ENCODE data around the gene ZDHHC1. TPM values are rescaled to one million over a fixed set of nuclear protein-coding genes. Genes with fewer than 3 reads are reported as not detected.

The ZDHHC1 gene
- total RNA-seq, 4 donors from 2014 or later = 11.6 to 27.5 (median 20.8) TPM

DNA sequence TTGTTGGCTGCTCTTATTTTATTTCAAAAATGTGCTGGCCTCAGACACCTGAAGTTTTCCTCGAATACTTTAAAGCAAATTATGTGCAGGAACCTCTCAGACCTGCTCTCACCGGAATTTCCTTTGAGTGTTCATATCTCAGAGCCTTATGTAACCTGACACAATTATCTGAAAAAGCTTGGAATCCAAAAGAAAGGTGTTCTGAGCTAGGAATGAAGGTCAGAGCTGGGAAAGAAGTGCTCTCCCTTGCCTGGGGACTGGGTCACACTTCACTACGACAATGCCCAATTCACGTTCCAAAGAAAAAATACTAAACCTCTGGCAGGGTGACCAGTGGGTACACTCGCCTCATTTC, 8.0 kb upstream of the ZDHHC1 start:
- WGBS = 76% methylated on average over 5 of the region's 5 CpGs
- H3K9me3 ChIP-seq = no peaks in the 10 kb centered on the region
- H3K4me1 ChIP-seq = peaks cover 0 to 11% (median 9%) of the 10 kb centered on the region in 4 donors
- H3K36me3 ChIP-seq = no peaks in the 10 kb centered on the region
- H3K27ac ChIP-seq (replicated peaks in 1 of 4) = no peak overlapping the region
- TF ChIP-seq, protein P1, sequence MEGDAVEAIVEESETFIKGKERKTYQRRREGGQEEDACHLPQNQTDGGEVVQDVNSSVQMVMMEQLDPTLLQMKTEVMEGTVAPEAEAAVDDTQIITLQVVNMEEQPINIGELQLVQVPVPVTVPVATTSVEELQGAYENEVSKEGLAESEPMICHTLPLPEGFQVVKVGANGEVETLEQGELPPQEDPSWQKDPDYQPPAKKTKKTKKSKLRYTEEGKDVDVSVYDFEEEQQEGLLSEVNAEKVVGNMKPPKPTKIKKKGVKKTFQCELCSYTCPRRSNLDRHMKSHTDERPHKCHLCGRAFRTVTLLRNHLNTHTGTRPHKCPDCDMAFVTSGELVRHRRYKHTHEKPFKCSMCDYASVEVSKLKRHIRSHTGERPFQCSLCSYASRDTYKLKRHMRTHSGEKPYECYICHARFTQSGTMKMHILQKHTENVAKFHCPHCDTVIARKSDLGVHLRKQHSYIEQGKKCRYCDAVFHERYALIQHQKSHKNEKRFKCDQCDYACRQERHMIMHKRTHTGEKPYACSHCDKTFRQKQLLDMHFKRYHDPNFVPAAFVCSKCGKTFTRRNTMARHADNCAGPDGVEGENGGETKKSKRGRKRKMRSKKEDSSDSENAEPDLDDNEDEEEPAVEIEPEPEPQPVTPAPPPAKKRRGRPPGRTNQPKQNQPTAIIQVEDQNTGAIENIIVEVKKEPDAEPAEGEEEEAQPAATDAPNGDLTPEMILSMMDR (IDR thresholded peaks at IDR 0.05) = no peak
- no peak for TF ChIP-seq POLR2A (IDR thresholded peaks at IDR 0.05; ENCODE audit: low read depth)
- no peak for TF ChIP-seq EP300 (IDR thresholded peaks at IDR 0.05)
- TF ChIP-seq POLR2AphosphoS5 (IDR thresholded peaks at IDR 0.05) = no peak
- intact Hi-C loops (cut with DNase I) = no loop called here
- DNase-seq (ENCODE audit: extremely low spot score) = no peak
- H3K4me3 ChIP-seq = no peak overlapping the region
- peaks cover 0 to 44% (median 0%) of the 10 kb centered on the region in 4 donors for H3K27me3 ChIP-seq

DNA sequence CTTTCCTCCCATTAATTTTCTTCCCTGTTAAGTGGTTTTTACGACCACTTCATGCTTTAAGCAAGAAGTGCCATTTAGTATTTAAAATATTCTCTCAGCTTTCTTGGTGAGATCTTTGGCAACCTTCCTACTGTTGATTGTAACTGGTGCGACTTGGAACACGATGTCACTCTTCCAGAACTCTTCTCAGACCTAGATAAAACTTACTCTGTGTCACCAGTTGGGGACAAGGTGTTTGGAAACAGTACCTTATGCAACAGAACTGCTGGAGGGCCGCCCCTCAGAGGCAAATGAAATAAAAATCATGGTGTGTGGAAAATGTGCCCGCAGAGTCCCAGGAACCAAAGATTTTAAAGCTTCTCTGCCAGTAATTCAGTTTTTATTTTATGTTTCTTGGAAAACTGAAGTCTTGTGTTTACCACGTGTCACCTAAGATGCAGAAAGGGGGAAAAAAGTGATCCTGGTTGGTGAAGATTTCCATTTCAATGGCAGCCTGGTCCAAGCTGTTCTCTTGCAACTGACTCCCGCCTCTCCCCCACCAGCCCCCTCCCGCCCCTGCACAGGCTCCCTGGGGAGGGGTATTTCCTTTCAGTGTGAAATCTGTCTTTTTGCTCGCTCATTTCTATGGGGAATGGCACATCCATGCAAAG, 7.5 kb upstream of the ZDHHC1 start:
- no peak for DNase-seq (ENCODE audit: extremely low spot score)
- 52% methylated on average over 9 of the region's 9 CpGs for WGBS
- intact Hi-C loops (cut with DNase I) = no loop called here

DNA sequence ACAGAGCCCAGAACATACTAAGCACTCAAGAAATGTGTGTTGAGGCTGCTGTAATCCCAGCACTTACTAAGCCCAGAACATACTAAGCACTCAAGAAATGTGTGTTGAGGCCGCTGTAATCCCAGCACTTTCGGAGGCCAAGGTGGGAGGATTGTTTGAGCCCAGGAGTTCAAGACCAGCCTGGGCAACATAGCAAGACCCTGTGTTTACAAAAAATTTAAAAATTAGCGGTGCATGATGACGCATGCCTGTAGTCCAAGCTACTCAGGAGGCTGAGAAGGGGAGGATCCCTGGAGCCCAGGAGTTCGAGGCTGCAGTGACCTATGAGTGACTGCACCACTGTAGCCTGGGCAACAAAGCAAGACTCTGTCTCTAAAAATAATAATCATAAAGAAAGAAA, 6.7 kb upstream of the ZDHHC1 start:
- Histone ChIP-seq H3K4me1 (peaks cover 0 to 5% (median 3%) of the 10 kb centered on the region in 4 donors), H3K27me3 (peaks cover 0 to 32% (median 0%) of the 10 kb centered on the region in 4 donors), H3K27ac (replicated peaks in 1 of 4) (no peak overlapping the region), H3K4me3 (no peak overlapping the region), H3K9me3 (no peaks in the 10 kb centered on the region), H3K36me3 (no peaks in the 10 kb centered on the region)
- intact Hi-C loops (cut with DNase I) = no loop called here
- DNase-seq (ENCODE audit: extremely low spot score) = no peak
- 83% methylated on average over 5 of the region's 5 CpGs for WGBS
- no peak for TF ChIP-seq POLR2A (IDR thresholded peaks at IDR 0.05; ENCODE audit: low read depth)
- TF ChIP-seq EP300 (IDR thresholded peaks at IDR 0.05) = no peak
- TF ChIP-seq, protein P1 (IDR thresholded peaks at IDR 0.05) = no peak
- no peak for TF ChIP-seq POLR2AphosphoS5 (IDR thresholded peaks at IDR 0.05)

More for the DNA sequence above, 7.5 kb upstream of the ZDHHC1 start:
- no peak overlapping the region for H3K4me3 ChIP-seq
- peaks cover 0 to 39% (median 0%) of the 10 kb centered on the region in 4 donors for H3K27me3 ChIP-seq
- TF ChIP-seq, protein P1 (IDR thresholded peaks at IDR 0.05) = no peak
- no peak for TF ChIP-seq POLR2AphosphoS5 (IDR thresholded peaks at IDR 0.05)
- TF ChIP-seq POLR2A (IDR thresholded peaks at IDR 0.05; ENCODE audit: low read depth) = no peak
- TF ChIP-seq EP300 (IDR thresholded peaks at IDR 0.05) = no peak
- no peak overlapping the region for H3K27ac ChIP-seq (replicated peaks in 1 of 4)
- H3K36me3 ChIP-seq = no peaks in the 10 kb centered on the region
- peaks cover 0 to 11% (median 9%) of the 10 kb centered on the region in 4 donors for H3K4me1 ChIP-seq
- H3K9me3 ChIP-seq = no peaks in the 10 kb centered on the region

DNA sequence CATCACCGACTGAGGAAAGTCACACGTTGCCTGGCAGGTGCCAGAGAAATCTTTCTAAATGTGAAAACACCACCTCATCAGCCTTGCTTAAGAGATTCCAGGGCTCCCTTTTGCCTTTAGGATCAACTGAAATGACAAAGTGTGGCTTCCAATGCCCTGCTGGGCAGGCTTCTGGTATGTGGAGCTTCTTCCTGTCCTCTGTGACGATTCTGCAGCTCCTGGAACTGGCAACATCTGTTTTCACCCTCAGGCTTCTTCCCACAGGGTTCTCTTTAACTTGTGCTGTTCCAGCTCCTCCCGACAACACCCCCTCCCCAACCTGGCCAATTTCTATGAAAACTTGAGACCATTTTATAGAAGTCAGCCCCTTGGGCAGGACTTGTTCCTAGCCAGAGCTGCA, 4.8 kb upstream of the ZDHHC1 start:
- no peaks in the 10 kb centered on the region for H3K36me3 ChIP-seq
- intact Hi-C loops (cut with DNase I) = no loop called here
- H3K4me3 ChIP-seq = no peak overlapping the region
- H3K27ac ChIP-seq (replicated peaks in 1 of 4) = no peak overlapping the region
- TF ChIP-seq POLR2AphosphoS5 (IDR thresholded peaks at IDR 0.05) (no peak), EP300 (IDR thresholded peaks at IDR 0.05) (no peak), POLR2A (IDR thresholded peaks at IDR 0.05; ENCODE audit: low read depth) (no peak)
- TF ChIP-seq, protein P1 (IDR thresholded peaks at IDR 0.05) = no peak
- peaks cover 0 to 16% (median 0%) of the 10 kb centered on the region in 4 donors for H3K27me3 ChIP-seq
- peaks cover 4 to 8% (median 5%) of the 10 kb centered on the region in 4 donors for H3K4me1 ChIP-seq
- DNase-seq (ENCODE audit: extremely low spot score) = no peak
- H3K9me3 ChIP-seq = no peaks in the 10 kb centered on the region
- 88% methylated on average over 4 of the region's 4 CpGs for WGBS
